OCI-LY7 (cell line): Measurements from ENCODE around the gene ITSN1.

ENCODE experiments used
- CTCF ChIP-seq: fragments of 200-600 bp; sonication (generic); conservative IDR thresholded peaks from 2 replicates; pipeline ENCODE4 v1.5.1; 2014; ENCODE audit warnings: mild to moderate bottlenecking, antibody characterized with exemption, low read length, moderate library complexity, mixed read lengths
- EZH2phosphoT487 ChIP-seq: fragments of 200-600 bp; sonication (generic); IDR thresholded peaks from 2 replicates; pipeline ENCODE4 v1.6.1; 2018; ENCODE audit warnings: low read depth, borderline replicate concordance, mild to moderate bottlenecking, mixed run types, antibody characterized with exemption, low read length, moderate library complexity, mixed read lengths

GRCh38 chr21:33924079-33924765 lies 281.9 kb downstream of the ITSN1 start:
- TF ChIP-seq CTCF (peak; percentile 97), EZH2phosphoT487 (no peak)
